Stimulated activated CD8-positive, alpha-beta memory T cell treated with anti-CD3 and anti-CD28 coated beads, Interleukin-4, amount 100 ng/mL, for 1 hour (primary cell): ENCODE results near the gene GPA33.

Experiments
- DNase-seq, 2 donors: peaks; one replicate each; pipeline ENCODE4 v3.0.0-alpha.2; 2020; ENCODE audit warnings: low read depth in 2 of 2, low spot score in 1 of 2

Gene GPA33, protein sequence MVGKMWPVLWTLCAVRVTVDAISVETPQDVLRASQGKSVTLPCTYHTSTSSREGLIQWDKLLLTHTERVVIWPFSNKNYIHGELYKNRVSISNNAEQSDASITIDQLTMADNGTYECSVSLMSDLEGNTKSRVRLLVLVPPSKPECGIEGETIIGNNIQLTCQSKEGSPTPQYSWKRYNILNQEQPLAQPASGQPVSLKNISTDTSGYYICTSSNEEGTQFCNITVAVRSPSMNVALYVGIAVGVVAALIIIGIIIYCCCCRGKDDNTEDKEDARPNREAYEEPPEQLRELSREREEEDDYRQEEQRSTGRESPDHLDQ

DNA sequence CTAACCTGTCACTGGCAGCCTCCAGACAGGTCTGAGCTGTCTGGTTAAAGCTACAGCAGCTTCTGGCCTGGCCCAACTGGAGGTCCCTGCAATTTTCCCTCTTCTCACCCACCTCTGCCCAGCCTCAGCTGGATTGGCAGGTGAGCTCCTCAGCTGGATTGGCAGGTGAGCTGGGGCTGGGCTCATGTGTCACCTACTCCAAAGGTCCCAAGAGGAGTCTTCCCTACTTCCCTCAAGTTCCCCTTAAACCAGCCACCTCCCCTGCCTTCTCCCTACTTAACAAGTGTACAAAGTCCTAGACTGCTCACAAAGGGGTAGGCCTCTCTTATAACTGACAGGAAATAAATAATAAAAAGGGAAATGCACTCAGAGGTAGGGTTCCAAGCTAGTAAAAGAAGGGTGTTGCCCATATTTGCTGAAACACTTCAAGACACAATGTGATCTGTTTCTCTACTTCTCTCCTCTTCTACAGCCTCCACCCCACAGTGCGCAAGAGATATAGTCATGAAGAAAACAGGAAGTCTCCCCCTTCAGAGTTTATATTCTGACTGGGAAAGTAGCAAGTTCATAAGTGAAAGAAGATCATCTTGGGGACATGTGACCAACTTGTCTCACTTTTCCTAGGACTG lies at the start of gene GPA33:
Gene GPA33 (minus strand): TSS at position 64 of the 629 bp plus-strand sequence. CDS start 90 bp downstream, outside the sequence.
- no peak for DNase-seq

DNA sequence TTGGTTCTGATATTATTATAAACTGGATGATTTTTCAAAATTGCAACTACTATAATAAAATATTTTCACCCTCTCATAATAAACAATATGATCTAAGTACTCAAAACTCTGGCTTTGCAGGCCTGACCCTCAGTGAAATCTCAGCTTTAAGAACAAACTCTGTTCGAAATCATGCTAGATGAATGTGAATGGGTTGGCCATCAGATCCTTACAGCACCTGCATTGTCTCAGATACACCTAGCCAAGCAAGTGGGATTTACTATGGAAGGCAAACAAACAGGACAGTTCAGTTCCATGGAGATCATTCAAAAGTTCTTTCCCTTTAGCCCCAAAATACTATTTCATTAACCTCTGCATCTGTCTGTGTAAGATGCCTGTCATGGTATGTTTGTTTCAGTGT lies 48.5 kb upstream of the GPA33 start:
- DNase-seq, result no peak

- DNase-seq, result no peak
These were observed 47.8 kb upstream of the GPA33 start for GRCh38 chr1:167137793-167138510.

GRCh38 chr1:167137332-167137781 lies 47.2 kb upstream of the GPA33 start:
- DNase-seq, result no peak

DNA sequence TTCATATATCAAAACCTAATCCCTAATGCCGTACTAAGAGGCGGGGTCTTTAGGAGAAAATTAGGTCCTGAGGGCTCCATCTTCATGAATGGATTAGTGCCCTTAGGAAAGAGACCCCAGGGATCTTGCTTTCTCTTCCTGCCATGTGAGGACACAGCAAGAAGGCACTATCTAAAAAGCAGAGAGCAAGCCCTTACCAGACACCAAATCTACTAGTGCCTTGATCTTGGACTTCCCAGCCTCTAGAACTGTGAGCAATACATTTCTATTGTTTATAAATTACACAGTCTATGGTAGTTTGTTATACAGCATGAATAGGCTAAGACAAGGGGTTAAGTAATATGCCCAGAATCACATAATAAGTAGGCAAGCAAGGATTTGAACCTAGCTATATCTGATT lies 46.6 kb upstream of the GPA33 start:
- DNase-seq, result no peak

DNA sequence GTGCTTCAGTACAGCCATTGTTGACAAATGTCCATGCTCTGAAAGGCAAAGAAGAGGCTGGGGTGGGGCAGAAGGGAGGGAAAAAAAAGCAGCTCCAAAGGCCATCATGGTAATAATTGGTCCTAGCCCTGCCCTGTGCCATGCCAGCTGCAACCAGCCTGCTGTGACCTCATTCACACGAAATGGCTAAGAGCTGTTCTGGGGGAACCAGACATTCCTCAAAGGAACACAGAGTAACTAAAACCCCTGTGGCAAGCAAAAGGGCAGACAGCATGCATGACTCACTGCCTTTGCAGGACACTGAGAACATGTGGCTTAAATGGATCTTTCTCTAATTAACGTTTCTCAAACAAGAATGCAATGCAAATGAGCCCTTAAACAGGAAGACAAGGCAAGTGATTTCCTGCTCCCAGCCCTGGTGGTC lies 46.0 kb upstream of the GPA33 start:
- DNase-seq, result no peak

GRCh38 chr1:167135281-167135840 lies 45.2 kb upstream of the GPA33 start:
- no peak for DNase-seq

GRCh38 chr1:167132301-167133010 lies 42.3 kb upstream of the GPA33 start:
- DNase-seq, result no peak

DNA sequence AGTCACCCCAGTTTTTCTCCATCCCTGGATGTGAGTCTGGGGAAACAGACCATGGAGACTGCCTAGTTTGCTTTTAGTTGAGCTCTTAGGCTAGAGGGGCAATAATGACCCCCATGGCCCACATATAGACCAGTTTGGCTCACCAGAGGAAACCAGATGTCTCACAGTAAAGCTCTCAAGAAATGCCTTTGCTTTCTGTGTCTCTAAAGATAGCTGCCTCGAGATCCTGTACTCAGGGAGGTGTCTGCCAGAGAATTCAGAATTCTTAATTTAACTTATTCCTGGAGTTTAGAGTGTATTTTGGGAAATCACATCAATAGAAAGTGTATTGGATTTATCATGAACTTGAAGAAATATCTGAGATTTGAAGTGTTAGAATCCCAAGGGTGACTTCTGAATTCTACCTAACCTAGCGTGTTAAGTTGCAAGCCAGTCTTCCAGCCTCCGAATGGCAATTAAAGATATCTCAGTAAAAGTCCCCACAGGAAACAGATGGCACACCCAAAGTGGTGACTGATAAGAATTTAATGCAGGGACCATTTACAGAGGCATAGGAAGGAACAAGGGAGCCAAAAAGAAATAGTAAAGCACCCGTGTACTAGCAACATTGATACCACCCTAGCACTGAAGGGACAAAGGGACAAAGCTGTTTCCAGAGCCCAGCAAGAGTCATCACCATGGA lies 40.8 kb upstream of the GPA33 start:
- DNase-seq, result no peak

DNA sequence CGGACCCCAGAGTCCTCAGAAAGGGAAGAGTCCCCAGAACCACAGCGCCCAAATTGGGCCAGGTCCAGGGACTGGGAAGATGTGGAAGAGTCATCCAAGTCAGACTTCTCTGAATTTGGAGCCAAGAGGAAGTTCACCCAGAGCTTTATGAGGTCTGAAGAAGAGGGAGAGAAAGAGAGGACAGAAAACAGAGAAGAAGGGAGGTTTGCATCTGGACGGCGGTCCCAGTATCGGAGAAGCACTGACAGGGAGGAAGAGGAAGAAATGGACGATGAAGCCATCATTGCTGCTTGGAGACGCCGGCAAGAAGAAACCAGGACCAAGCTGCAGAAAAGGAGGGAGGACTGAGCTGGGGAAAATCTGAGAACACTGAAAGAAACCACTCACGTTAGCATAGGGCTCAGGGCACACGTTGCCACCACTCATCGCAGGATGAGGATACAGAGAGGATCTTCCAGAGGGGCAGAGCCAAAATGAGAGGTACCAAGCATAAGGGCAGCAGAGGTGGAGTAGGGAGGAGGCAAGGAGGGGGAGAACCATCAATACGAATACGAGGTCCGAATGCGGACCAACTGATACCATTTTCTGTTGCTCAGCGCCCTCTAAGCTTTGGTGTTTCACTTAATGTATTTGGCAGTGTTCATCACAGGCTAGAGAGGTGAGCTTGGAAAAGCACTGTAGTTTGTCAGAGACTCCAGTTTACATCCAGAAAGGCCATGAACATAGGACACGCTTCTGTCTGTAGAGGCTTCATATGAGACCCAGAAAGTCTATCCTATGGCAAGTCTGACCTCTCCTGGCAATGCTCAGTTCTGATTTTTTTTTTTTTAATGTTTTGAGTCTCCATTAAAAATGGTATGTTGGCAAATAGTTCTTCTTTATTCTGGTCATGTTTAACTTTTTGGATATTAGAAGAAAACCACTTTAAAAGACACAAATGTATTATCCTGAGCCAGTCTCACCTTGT lies 38.4 kb upstream of the GPA33 start:
- DNase-seq, result no peak

DNA sequence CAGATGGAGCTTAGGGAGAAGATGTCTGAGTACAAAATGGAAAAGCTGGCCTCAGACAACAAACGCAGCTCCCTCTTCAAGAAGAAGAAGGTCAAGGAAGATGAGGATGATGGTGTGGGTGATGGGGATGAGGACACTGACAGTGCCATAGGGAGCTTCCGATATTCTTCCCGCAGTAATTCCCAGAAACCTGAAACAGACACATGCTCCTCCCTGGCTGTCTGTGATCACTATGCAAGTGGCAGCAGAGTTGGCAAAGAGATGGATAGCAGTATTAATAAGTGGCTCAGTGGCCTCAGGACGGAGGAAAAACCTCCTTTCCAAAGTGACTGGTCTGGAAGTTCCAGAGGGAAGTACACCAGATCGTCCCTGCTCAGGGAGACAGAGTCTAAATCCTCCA lies 37.5 kb upstream of the GPA33 start:
- DNase-seq, result no peak

DNA sequence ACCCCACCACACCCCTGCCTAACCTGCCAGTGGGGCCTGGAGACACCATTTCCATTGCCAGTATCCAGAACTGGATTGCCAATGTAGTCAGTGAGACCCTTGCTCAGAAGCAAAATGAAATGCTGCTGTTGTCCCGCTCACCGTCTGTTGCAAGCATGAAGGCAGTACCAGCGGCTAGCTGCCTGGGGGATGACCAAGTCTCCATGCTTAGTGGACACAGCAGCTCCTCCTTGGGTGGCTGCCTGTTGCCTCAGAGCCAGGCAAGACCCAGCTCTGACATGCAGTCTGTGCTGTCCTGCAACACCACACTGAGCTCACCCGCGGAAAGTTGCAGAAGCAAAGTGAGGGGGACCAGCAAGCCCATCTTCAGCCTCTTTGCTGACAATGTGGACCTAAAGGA lies 37.1 kb upstream of the GPA33 start:
- no peak for DNase-seq

- no peak for DNase-seq
These were observed 36.6 kb upstream of the GPA33 start for GRCh38 chr1:167126811-167127210.

DNA sequence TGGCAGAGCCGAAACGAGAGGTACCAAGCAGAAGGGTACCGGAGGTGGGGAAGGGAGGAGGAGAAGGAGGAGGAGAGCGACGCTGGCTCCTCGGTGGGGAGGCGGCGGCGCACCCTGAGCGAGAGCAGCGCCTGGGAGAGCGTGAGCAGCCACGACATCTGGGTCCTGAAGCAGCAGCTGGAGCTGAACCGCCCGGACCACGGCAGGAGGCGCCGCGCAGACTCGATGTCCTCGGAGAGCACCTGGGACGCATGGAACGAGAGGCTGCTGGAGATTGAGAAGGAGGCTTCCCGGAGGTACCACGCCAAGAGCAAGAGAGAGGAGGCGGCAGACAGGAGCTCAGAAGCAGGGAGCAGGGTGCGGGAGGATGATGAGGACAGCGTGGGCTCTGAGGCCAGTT lies 36.1 kb upstream of the GPA33 start:
- no peak for DNase-seq

DNA sequence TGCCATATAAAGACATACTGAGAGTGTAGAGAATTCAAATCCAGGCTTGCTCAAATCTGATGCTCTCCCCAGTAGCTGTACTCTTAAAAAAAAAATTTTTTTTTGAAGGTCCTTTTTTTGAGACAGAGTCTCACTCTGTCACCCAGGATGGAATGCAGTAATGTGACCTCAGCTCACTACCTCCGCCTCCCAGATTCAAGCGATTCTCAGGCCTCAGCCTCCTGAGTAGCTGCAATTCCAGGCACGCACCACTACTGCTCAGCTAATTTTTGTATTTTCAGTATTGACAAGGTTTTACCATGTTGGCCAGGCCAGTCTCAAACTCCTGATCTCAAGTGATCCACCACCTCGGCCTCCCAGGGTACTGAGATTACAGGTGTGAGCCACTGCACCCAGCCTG lies 32.4 kb upstream of the GPA33 start:
- no peak for DNase-seq

GRCh38 chr1:167122121-167122480 lies 31.9 kb upstream of the GPA33 start:
- DNase-seq, result no peak

DNA sequence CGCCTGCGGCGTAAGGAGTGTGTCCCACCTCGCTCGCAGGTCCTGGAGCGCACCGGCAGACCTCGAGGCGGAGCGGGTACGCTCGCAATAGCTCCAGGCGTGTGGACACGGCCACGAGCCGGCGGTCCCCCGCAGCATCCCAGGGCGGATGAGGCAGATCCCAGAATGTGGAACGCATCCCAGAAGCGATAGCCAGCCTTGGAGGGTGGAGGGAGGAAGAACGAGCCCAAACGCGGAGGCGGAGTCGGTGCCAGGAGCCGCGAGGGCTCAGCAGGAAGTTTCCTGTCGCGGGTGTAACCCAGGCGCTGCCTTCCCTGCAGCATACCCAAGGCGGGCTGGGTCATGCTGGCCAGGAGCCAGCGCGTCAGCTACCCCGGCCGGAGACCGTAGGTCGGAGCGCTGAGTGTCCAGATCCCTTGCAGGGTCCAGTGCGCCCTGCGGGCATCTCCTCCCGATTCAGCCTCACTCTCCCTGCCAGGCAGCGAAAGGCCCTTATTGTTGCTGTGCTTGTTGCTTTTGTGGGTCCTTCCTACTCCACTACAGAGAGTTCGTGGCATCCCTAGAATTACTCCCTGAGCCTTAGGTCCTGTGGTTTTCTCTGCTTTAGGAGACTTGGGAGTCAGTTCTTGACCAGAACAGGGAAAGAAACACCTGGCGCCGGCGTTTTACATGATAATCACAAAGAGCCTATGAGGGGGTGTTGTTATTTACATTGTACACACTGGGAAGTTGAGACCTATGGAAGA lies 31.4 kb upstream of the GPA33 start:
- DNase-seq, result no peak

- no peak for DNase-seq
These were observed 30.7 kb upstream of the GPA33 start for GRCh38 chr1:167120899-167121298.

DNA sequence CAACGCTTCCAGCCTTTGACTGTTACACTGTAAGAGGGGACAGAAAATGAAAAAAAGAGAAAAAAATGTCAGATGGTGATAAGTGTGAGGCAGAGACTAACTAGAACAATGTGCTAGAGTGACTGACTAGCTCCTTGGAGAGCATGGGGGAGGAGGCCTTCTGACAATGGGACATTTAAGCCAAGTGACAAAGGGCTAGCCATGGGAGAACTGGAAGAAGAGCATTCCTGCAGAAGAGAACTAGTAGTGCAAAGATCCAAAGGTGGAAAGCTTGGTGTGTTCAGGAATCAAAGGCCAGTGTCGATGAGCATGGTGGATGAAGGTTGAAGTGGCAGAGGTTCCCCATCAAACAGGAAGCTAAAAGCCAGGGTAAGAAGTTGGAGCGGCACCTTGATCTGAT lies 29.5 kb upstream of the GPA33 start:
- DNase-seq, result no peak
